RWPE2 (cell line): ENCODE data around the gene ITGA5.

Experiments used
- ATAC-seq: fragments of 200-7000 bp; cut with Tn5 transposase; 3 replicates; pipeline ENCODE4 v1.9.1; 2021; ENCODE audit warnings: low read depth
- DNase-seq: peaks from one replicate; pipeline ENCODE4 v3.0.0-alpha.2; 2020; ENCODE audit warnings: low spot score
- H3K27ac ChIP-seq: fragments of 450-650 bp; 2 replicates; pipeline ENCODE4 v1.5.1; 2017; ENCODE audit warnings: mild to moderate bottlenecking; ENCODE audit not compliant: poor library complexity, severe bottlenecking
- H3K27me3 ChIP-seq: fragments of 250-450 bp; sonication (Bioruptor Pico); 2 replicates; pipeline ENCODE4 v1.5.1; 2021; ENCODE audit warnings: mild to moderate bottlenecking, moderate library complexity; ENCODE audit not compliant: insufficient read depth, poor library complexity, severe bottlenecking
- H3K36me3 ChIP-seq: fragments of 250-450 bp; sonication (Bioruptor Pico); 2 replicates; pipeline ENCODE4 v1.5.1; 2020; ENCODE audit warnings: low read depth, mild to moderate bottlenecking, moderate library complexity
- H3K4me1 ChIP-seq: fragments of 250-450 bp; sonication (Bioruptor Pico); 2 replicates; pipeline ENCODE4 v1.5.1; 2021; ENCODE audit warnings: mild to moderate bottlenecking, moderate library complexity; ENCODE audit not compliant: insufficient read depth, poor library complexity, severe bottlenecking
- H3K4me3 ChIP-seq: fragments of 250-450 bp; sonication (Bioruptor Pico); 2 replicates; pipeline ENCODE4 v1.5.1; 2021; ENCODE audit warnings: mild to moderate bottlenecking, moderate library complexity; ENCODE audit not compliant: severe bottlenecking
- H3K9me3 ChIP-seq: fragments of 250-450 bp; sonication (Bioruptor Pico); 2 replicates; pipeline ENCODE4 v1.5.1; 2021; ENCODE audit warnings: mild to moderate bottlenecking, moderate library complexity; ENCODE audit not compliant: severe bottlenecking
- TF ChIP-seq, protein P1 (sequence below): fragments of 450-650 bp; IDR thresholded peaks from one replicate; pipeline ENCODE4 v1.5.1; 2017; ENCODE audit warnings: mild to moderate bottlenecking, moderate library complexity; ENCODE audit not compliant: poor library complexity, severe bottlenecking

The ITGA5 gene

DNA sequence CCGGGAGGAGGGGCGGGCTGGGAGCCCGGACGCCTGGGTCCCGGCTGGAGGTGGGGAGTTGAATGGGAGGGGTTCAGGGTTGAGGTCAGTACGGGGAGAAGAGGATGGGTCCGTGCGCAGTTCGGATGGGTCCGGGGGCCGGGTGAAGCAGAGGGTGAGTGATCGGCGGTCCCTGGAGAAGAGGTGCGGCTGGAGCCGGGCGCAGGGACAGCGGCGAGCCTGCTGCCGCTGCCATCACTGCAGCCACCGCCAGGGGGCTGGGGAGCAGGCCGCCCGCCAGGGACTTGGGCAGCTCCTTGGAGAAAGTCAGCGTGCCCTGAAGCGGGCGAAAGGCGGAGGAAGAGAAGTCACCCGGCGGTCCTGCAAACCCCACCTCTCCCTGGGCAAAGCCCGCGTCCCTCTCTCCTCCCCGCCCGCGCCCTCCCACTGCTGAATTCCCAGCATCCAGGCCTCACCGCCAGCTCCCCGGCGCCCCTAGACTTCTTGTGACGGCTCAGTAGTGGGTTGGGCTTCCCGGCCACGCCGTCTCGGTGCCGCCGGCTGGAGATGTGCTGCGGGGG, 48.8 kb downstream of the ITGA5 start:
- TF ChIP-seq, protein P1, sequence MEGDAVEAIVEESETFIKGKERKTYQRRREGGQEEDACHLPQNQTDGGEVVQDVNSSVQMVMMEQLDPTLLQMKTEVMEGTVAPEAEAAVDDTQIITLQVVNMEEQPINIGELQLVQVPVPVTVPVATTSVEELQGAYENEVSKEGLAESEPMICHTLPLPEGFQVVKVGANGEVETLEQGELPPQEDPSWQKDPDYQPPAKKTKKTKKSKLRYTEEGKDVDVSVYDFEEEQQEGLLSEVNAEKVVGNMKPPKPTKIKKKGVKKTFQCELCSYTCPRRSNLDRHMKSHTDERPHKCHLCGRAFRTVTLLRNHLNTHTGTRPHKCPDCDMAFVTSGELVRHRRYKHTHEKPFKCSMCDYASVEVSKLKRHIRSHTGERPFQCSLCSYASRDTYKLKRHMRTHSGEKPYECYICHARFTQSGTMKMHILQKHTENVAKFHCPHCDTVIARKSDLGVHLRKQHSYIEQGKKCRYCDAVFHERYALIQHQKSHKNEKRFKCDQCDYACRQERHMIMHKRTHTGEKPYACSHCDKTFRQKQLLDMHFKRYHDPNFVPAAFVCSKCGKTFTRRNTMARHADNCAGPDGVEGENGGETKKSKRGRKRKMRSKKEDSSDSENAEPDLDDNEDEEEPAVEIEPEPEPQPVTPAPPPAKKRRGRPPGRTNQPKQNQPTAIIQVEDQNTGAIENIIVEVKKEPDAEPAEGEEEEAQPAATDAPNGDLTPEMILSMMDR: peak; percentile 61
- H3K27ac ChIP-seq: no peak overlapping the region
- H3K27me3 ChIP-seq: no peaks in the 10 kb centered on the region
- H3K4me3 ChIP-seq: no peak overlapping the region
- H3K4me1 ChIP-seq: peaks cover 35% of the 10 kb centered on the region
- no peak for DNase-seq
- 0 out of 3 replicates have a peak, but pooled peaks have one; percentile 19 for ATAC-seq
- peaks cover 42% of the 10 kb centered on the region for H3K36me3 ChIP-seq
- H3K9me3 ChIP-seq: no peaks in the 10 kb centered on the region

DNA sequence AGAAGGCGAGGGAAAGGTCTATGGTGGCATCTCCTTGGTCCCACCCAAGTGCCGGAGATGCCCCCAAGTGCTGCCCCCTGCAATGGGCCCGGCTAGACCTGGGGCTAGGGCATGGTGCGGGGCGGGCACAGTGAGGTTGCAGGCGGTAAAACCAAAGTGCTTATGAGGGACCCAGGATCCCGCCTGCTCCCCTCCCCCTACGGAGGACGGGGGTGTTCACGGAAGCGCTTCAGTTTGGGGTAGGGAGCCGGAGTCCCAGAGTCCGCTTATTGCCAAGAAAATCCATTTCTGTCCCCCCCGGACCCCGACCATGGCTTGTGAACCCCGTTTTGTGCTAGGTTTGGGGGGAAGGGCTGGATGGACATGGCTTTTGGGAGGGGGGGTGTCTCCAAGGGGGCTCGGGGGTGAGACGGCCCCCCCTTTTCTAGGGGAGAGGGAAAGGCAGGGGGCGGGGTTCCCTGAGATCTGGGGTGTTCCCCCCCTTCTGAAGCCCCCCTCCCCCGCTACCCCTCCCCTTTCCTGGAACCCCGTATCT, 49.4 kb downstream of the ITGA5 start:
- Histone ChIP-seq H3K4me3 (no peak overlapping the region), H3K27ac (no peak overlapping the region), H3K36me3 (peaks cover 37% of the 10 kb centered on the region), H3K9me3 (no peaks in the 10 kb centered on the region), H3K4me1 (peaks cover 34% of the 10 kb centered on the region), H3K27me3 (no peaks in the 10 kb centered on the region)
- TF ChIP-seq, protein P1: no peak
- no peak for DNase-seq
- ATAC-seq: no peak

DNA sequence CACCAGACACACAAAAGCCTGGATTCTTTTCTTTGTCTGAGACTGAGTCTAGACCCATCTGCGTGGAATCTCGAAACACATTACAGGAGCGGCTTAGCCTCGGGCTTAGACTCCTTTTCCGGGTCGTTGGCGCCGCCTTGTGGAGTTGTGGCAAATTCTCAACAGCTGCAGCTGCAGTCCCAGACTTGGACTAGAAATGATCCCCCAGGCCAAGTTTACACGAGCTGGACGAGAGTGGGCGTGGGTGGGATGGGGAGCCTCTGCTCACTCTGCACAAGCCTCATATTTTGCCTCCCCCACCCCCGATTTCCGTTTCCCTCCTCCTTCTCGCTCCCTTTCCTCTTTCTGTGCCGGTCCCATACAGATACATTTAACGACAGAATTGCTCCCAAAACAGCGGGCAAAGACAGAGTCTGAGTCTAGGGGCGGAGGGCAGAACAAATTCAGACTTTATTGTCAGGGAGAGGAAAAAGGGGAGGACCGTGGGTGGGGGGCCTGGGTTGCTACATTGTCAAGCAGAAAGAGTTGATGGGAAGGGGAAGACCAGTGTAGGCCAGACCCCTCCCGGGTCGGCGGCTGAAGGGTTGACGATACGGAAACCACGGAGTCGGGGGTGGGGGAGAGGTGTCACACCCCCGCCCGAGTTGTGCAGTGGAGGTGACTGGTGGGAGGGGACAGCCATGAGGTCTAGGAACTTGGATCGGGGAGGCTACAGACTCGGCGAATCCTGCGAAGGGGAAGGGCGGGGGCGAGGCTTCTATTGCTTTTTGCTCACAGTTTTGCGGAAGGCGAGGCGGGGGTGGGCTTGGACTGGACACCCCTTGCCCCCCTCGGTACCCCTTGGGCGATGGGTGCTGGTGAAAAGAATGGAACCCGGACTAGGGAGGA, 50.1 kb downstream of the ITGA5 start:
- ATAC-seq (peak; percentile 80), DNase-seq (no peak)
- H3K27ac ChIP-seq: no peak overlapping the region
- peaks cover 32% of the 10 kb centered on the region for H3K36me3 ChIP-seq
- no peaks in the 10 kb centered on the region for H3K27me3 ChIP-seq
- TF ChIP-seq, protein P1: peak; percentile 90
- no peak overlapping the region for H3K4me3 ChIP-seq
- H3K4me1 ChIP-seq: peaks cover 27% of the 10 kb centered on the region
- no peaks in the 10 kb centered on the region for H3K9me3 ChIP-seq

DNA sequence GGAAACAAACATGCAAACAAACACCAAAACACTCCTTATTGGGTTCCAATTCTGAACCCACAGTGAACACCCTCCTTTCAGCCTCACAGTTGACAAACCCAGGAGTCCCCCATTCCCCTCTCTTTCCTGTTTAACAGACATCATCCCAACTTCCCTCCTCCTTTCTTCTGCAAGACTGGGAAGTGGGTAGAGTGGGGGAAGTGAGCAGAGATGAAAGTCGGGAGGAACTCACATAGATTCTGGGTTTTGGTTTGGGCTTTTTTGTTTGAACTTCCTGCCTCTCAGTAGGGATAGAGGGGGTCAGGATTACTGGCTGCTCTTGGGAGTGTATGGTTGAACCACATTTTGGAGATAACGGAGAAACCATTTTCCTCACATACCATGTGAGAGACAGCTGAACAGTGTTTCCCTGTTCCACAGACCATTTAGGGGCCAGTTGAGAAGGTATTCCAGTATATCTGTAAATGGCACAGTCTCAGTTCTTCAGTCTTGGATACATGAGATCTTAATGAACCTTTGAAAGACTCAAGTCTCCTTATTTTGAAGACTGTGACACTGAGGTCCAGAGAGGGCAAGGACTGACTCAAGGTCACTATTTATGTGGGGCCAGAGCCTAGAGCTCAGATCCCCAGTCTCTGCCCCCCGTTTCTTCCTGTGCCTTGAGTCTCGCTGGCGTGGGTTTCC, 50.9 kb downstream of the ITGA5 start:
- Histone ChIP-seq H3K9me3 (no peaks in the 10 kb centered on the region), H3K36me3 (peaks cover 24% of the 10 kb centered on the region), H3K27ac (no peak overlapping the region), H3K4me1 (peaks cover 19% of the 10 kb centered on the region), H3K27me3 (no peaks in the 10 kb centered on the region), H3K4me3 (no peak overlapping the region)
- DNase-seq (no peak), ATAC-seq (no peak)
- TF ChIP-seq, protein P1: no peak
